ENCODE results near the gene ALDH18A1. TPM values are rescaled to one million over a fixed set of nuclear protein-coding genes. Genes with fewer than 3 reads are reported as not detected.

ALDH18A1 gene
- total RNA-seq, 1 experiment from 2014 or later, result 70.3 TPM

- Histone ChIP-seq H3K4me2 (ENCODE audit: low read length) (no peak overlapping the region), H4K20me1 (ENCODE audit: low read length) (no peaks in the 10 kb centered on the region), H2AFZ (ENCODE audit: low read length) (no peak overlapping the region), H3K9me2 (replicated peaks; ENCODE audit: low read length) (no peaks in the 10 kb centered on the region), H3K36me3 (ENCODE audit: low read depth, low read length) (peaks cover 18% of the 10 kb centered on the region), H3K9ac (ENCODE audit: low read length) (no peak overlapping the region), H3K4me1 (ENCODE audit: insufficient read depth, low read length) (no peaks in the 10 kb centered on the region), H3K27me3 (ENCODE audit: low read length) (no peaks in the 10 kb centered on the region), H3K9me3 (ENCODE audit: low read length) (no peaks in the 10 kb centered on the region), H3K4me3 (ENCODE audit: low read length) (no peak overlapping the region), H3F3A (ENCODE audit: low read length, unreplicated experiment) (no peaks in the 10 kb centered on the region), H3K27ac (ENCODE audit: low read length) (no peak overlapping the region), H3K79me2 (ENCODE audit: low read length) (no peaks in the 10 kb centered on the region)
- TF ChIP-seq EZH2 (IDR thresholded peaks at IDR 0.05; ENCODE audit: low read length, unreplicated experiment), result no peak
- TF ChIP-seq CTCF (conservative IDR thresholded peaks at IDR 0.05; ENCODE audit: low read depth, low read length), result no peak
- no peak for TF ChIP-seq EZH2phosphoT487 (IDR thresholded peaks at IDR 0.05; ENCODE audit: borderline replicate concordance, low read length)
- no peak for ATAC-seq
- DNase-seq, result no peak
- intact Hi-C loops (cut with micrococcal nuclease), result no loop called here
- CTCF ChIA-PET, result no interaction called here
- no TSS peak for BruUV-seq (replicated peaks)
- POLR2A ChIA-PET (ENCODE audit: unreplicated experiment), result no interaction called here
These were observed 15.6 kb downstream of the ALDH18A1 start for GRCh38 chr10:95640891-95641315.

GRCh38 chr10:95637911-95638310 lies 18.6 kb downstream of the ALDH18A1 start:
- Histone ChIP-seq H3K36me3 (ENCODE audit: low read depth, low read length) (peaks cover 27% of the 10 kb centered on the region), H3K4me3 (ENCODE audit: low read length) (no peak overlapping the region), H3K27ac (ENCODE audit: low read length) (no peak overlapping the region), H3K9ac (ENCODE audit: low read length) (no peak overlapping the region), H3K4me1 (ENCODE audit: insufficient read depth, low read length) (no peaks in the 10 kb centered on the region), H2AFZ (ENCODE audit: low read length) (no peak overlapping the region), H3K4me2 (ENCODE audit: low read length) (no peak overlapping the region), H3K9me3 (ENCODE audit: low read length) (no peaks in the 10 kb centered on the region), H4K20me1 (ENCODE audit: low read length) (no peaks in the 10 kb centered on the region), H3K9me2 (replicated peaks; ENCODE audit: low read length) (no peaks in the 10 kb centered on the region), H3K27me3 (ENCODE audit: low read length) (no peaks in the 10 kb centered on the region), H3K79me2 (ENCODE audit: low read length) (no peaks in the 10 kb centered on the region), H3F3A (ENCODE audit: low read length, unreplicated experiment) (no peaks in the 10 kb centered on the region)
- POLR2A ChIA-PET (ENCODE audit: unreplicated experiment), result no interaction called here
- intact Hi-C loops (cut with micrococcal nuclease), result no loop called here
- ATAC-seq (no peak), DNase-seq (no peak)
- TF ChIP-seq CTCF (conservative IDR thresholded peaks at IDR 0.05; ENCODE audit: low read depth, low read length) (no peak), EZH2 (IDR thresholded peaks at IDR 0.05; ENCODE audit: low read length, unreplicated experiment) (no peak), EZH2phosphoT487 (IDR thresholded peaks at IDR 0.05; ENCODE audit: borderline replicate concordance, low read length) (no peak)
- no TSS peak for BruUV-seq (replicated peaks)
- CTCF ChIA-PET, result no interaction called here

GRCh38 chr10:95637140-95637539 lies 19.4 kb downstream of the ALDH18A1 start:
- no peak overlapping the region for H2AFZ ChIP-seq (ENCODE audit: low read length)

More at GRCh38 chr10:95637140-95637539, 19.4 kb downstream of the ALDH18A1 start:
- H3K79me2 ChIP-seq (ENCODE audit: low read length), result no peaks in the 10 kb centered on the region
- H3K4me2 ChIP-seq (ENCODE audit: low read length), result no peak overlapping the region
- ChIA-PET POLR2A (ENCODE audit: unreplicated experiment) (no interaction called here), CTCF (no interaction called here)
- no peaks in the 10 kb centered on the region for H3K4me1 ChIP-seq (ENCODE audit: insufficient read depth, low read length)
- no peaks in the 10 kb centered on the region for H4K20me1 ChIP-seq (ENCODE audit: low read length)
- H3K9me2 ChIP-seq (replicated peaks; ENCODE audit: low read length), result no peaks in the 10 kb centered on the region
- no peak for TF ChIP-seq EZH2 (IDR thresholded peaks at IDR 0.05; ENCODE audit: low read length, unreplicated experiment)
- no peak for TF ChIP-seq CTCF (conservative IDR thresholded peaks at IDR 0.05; ENCODE audit: low read depth, low read length)
- TF ChIP-seq EZH2phosphoT487 (IDR thresholded peaks at IDR 0.05; ENCODE audit: borderline replicate concordance, low read length), result no peak
- peaks cover 23% of the 10 kb centered on the region for H3K36me3 ChIP-seq (ENCODE audit: low read depth, low read length)
- H3K4me3 ChIP-seq (ENCODE audit: low read length), result no peak overlapping the region
- intact Hi-C loops (cut with micrococcal nuclease), result no loop called here
- H3K27me3 ChIP-seq (ENCODE audit: low read length), result no peaks in the 10 kb centered on the region
- ATAC-seq (no peak), DNase-seq (no peak)
- no peaks in the 10 kb centered on the region for H3F3A ChIP-seq (ENCODE audit: low read length, unreplicated experiment)
- H3K9ac ChIP-seq (ENCODE audit: low read length), result no peak overlapping the region
- no TSS peak for BruUV-seq (replicated peaks)
- H3K9me3 ChIP-seq (ENCODE audit: low read length), result no peaks in the 10 kb centered on the region
- H3K27ac ChIP-seq (ENCODE audit: low read length), result no peak overlapping the region

Measured in PC-3 (cell line).